HG03520 (cell line): Measurements from ENCODE around the gene NREP.

Source experiments
- ATAC-seq: cut with Tn5 transposase; IDR thresholded peaks from one replicate; pipeline ENCODE4 v1.9.1; 2021; ENCODE audit warnings: mild to moderate bottlenecking, moderate library complexity; ENCODE audit not compliant: unreplicated experiment

Gene NREP

GRCh38 chr5:111699324-111699723 lies 57.7 kb downstream of the NREP start:
- no peak for ATAC-seq

DNA sequence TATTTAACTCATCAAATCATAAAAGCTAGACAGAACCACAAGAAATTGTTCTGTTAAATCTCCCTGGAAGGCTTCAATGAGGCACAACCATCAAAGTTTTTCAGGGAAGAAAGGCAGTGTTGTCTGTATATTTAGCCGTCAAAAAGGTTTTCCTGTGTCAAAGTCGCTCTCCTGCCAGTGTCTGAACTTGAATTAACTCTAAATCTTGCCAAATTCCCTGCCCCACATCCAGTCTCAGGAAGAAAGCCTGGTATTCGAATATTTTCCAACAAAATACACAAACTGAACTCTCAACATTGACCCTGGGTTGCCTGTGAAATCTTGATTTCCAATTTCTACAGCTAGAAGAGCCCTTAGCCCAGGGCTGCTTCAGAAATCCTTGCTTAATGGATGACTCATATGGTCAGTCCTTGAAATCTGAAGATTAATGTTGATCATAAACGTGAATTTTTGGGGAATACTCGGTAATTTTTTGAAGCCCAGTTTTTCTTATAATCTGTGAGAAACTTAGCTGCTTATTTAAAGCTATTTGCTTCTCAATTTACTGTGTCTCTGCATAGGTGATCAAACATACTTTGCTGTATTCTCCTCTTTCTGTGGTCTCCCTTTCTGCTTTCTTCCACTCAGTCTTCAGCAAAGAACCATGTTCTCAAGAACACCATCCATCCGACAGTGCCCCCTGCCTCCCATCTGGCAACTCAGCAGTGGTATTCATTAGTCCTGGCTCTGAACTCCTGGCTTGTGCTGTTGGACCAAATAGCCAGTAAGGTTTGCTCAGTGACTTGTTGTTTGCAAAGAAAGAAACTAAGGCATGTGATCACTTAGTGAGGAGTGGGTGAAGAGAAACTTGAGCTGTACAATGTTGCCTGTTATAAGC lies 58.9 kb downstream of the NREP start:
- ATAC-seq: no peak

DNA sequence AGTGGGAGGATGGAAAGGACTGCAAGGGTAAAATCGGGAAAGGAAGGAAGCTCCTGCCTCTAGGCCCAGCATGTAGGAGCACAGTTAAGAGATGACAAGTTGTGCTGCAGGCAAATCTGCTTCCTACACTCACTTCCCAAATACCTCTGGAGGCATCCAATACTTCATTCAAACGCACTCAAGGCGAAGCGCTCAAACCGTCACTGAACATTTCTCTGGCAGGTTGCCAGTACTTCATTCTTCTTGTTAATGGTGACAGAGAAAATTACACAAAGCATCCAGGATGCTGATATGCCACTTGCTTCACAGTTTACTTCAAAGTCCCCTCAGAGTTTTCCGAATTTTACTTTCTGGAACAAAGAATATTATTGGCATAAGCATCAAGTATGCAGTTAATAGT lies 59.8 kb downstream of the NREP start:
- ATAC-seq: no peak

DNA sequence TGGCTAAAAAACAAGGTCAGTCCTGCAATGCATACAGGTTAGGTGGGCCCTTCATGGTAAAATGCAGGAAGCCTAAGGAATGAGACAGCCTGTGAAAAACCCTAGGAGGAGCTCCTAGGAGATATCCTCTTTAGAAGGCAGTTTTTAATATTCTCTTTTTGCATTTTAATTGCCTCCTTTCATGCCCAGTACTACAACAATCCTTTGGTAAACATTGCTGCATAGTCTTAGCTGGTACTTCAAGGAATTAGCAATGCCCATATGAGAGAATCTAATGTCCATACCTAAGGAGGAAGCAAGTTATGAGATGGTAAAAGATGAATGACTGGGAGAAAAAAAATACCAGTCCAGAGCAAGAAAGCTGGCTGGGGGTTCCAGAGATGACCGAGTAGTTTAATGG lies 61.0 kb downstream of the NREP start:
- ATAC-seq: no peak

DNA sequence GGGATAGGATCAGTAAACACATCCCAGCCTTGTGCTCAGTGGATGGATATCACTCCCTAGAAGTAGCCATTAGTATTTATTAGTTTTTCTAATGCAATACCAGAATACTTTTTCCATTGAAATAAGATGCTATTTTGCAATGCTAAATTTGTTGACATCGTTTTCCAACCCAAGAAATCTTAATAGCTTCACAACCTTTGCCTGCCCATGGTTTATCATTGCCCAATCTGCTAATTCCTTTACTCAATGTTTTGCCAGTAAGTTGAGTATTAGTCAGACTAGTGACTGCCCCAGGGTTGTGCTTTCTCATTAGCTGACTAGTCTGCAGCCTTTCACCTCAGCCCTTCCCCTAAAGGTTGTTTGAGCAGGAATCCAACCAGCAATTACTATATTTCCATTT lies 62.9 kb downstream of the NREP start:
- ATAC-seq: no peak

- no peak for ATAC-seq
Observed at GRCh38 chr5:111691914-111692313, 65.1 kb downstream of the NREP start.

DNA sequence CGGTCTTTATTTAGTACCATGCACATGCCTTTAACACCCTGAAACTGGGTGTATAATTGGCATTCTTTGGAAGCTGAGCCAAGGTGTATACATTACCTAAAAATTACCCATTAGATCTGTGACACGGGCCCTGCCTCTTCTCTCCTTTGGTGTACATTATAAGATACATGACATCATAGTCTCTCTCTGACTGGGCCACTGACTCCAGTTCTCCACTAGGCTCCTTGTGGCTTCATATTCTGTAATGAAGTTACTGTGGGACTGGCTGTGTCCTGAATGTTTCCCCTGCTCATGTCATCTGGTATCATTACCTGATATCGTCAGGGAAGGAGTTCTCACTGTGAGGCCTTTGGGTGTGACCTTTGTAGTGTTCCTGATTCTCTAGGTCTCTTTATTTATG lies 65.5 kb downstream of the NREP start:
- ATAC-seq: no peak

- no peak for ATAC-seq
Observed at GRCh38 chr5:111689357-111689935, 67.5 kb downstream of the NREP start.

DNA sequence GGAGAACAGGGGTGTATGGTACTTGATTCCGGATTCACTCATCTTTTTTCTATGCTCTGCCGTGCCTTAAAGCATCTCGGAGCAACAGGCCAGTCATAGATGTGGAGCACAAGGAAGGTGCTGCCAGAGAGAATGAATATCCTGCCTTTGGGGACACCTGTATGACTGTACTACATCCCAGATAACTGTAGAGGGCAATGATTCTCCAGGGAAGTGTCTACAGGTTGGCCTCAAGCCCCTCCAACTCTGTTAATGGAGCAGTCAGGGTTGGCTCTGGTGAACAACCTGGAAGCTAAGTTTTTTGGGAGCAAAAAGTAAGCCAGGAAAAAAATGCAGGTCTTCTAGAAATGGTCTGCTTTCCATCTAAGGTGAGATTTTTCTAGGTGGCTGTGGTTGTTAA lies 71.0 kb downstream of the NREP start:
- no peak for ATAC-seq

DNA sequence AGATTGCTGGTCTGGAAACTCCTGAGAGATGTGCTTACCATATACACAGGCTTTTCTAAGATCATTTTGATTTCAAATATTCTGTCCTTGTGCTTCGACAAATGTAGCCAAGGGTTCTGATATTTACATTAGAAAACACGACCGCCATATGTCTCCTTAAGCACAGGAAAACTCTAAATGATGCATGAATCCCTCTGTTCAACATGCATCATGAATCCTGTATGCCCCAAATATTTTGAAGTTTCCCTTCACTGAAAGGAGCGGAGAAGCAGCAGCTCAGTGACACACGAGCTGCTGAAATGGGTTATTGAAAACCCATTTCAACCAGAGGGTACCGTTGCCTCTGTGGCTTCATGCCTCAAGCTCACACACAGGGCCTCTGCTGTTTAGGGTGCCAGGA lies 74.4 kb downstream of the NREP start:
- ATAC-seq: no peak

DNA sequence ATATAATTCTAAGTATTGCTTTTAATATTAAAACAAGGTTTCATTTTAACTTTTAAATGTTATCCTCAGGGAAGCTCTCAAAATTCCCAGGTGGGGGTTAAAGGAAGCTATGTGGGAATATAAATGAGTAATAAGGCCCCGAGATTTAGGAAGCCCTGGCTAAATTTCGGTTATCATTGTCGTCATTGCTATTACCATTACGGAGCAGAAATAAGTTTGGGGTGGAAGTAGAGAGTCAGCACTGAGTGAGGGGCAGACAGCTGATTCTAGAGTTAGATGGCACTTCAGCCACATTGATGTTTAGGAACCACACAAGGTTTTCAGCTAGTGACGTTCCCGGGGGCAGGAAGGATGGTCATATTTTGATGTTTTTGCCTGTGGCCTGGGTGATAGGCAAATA lies 74.9 kb downstream of the NREP start:
- no peak for ATAC-seq

GRCh38 chr5:111681414-111682120 lies 75.4 kb downstream of the NREP start:
- ATAC-seq: no peak

DNA sequence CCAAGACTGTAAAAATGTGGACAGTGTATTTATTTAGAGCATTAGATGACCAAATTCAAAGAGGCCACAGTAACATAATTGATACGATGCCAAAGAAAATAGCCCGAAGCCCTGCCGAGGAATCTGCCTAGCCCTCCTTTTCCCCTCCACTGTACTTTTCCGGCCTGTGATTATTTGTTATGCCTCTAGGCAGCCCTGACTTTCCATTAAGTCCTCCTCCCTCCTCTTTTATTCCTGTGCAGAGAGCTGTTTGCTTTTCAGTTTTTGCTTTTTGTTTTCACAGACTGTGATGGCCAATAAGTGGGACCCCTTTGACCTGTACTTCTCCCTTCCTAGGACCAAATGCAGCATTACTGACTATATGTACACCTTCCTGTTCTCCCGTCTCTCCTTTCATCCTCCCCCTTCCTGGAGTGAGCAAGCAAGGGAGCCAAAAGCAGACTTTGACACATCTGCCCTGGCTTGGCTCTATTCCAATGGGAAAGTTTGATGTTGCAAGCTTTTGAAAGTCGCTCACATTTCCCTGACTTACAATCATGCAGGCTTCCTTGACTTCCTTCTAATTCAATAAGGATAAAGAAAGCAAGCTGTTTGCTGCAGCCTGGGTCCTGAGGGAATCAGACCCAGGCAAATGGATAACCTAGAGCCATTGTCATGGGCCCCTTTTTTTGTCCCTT lies 76.1 kb downstream of the NREP start:
- ATAC-seq: no peak

DNA sequence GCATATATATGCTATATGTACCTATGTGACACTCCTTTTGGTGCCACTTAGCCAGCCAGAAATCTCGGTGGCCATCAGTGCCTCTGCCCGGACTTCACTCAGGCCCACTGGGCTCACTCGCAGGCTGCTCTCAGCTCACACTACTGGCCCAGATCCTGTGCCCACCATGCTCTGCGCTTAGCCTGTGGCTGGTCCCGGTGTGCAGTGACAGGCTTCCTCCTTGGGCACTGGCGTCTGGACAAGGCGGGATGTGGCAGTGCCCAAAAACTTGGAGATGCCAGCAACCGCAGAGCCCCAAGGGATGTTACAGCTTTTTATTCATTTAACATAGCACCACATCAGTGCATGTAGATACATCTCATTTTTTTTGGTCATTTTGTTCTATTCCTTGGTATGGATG lies 77.4 kb downstream of the NREP start:
- no peak for ATAC-seq
